GM19324 (cell line): ENCODE data around the gene CFAP221.
"Not testable (repeated sequence)": the region's sequence is repeated elsewhere in the genome, so short reads cannot be mapped to it uniquely, and the experiment has no call there.

ENCODE experiments used
- ATAC-seq: cut with Tn5 transposase; IDR thresholded peaks from one replicate; pipeline ENCODE4 v1.9.1; 2021; ENCODE audit warnings: mild to moderate bottlenecking, moderate library complexity; ENCODE audit not compliant: unreplicated experiment, low FRiP score

CFAP221 gene

GRCh38 chr2:119583291-119583690 is 39.0 kb downstream of the CFAP221 start:
- no peak for ATAC-seq

- ATAC-seq: no peak
Observed at GRCh38 chr2:119584469-119584868, 40.2 kb downstream of the CFAP221 start.

- no peak for ATAC-seq
Observed at GRCh38 chr2:119586085-119586484, 41.8 kb downstream of the CFAP221 start.

GRCh38 chr2:119590873-119591272 is 46.6 kb downstream of the CFAP221 start:
- no peak for ATAC-seq

- ATAC-seq: no peak
Observed at GRCh38 chr2:119591523-119591922, 47.3 kb downstream of the CFAP221 start.

- ATAC-seq: no peak
Observed at GRCh38 chr2:119592436-119592835, 48.2 kb downstream of the CFAP221 start.

- ATAC-seq: no peak
Observed at GRCh38 chr2:119596638-119597037, 52.4 kb downstream of the CFAP221 start.

GRCh38 chr2:119598596-119599263 is 54.5 kb downstream of the CFAP221 start:
- ATAC-seq: no peak

GRCh38 chr2:119599384-119599783 is 55.1 kb downstream of the CFAP221 start:
- no peak for ATAC-seq

- no peak for ATAC-seq
Observed at GRCh38 chr2:119605096-119605495, 60.8 kb downstream of the CFAP221 start.

GRCh38 chr2:119606674-119607073 is 62.4 kb downstream of the CFAP221 start:
- no peak for ATAC-seq

GRCh38 chr2:119608553-119608952 is 64.3 kb downstream of the CFAP221 start:
- no peak for ATAC-seq

- no peak for ATAC-seq
Observed at GRCh38 chr2:119609337-119609736, 65.1 kb downstream of the CFAP221 start.

- ATAC-seq: not testable (repeated sequence)
Observed at GRCh38 chr2:119614140-119614539, 69.9 kb downstream of the CFAP221 start.

- no peak for ATAC-seq
Observed at GRCh38 chr2:119616421-119616820, 72.2 kb downstream of the CFAP221 start.

- ATAC-seq: no peak
Observed at GRCh38 chr2:119617455-119617854, 73.2 kb downstream of the CFAP221 start.

- ATAC-seq: not testable (repeated sequence)
Observed at GRCh38 chr2:119618725-119619124, 74.5 kb downstream of the CFAP221 start.

- no peak for ATAC-seq
Observed at GRCh38 chr2:119625226-119625625, 81.0 kb downstream of the CFAP221 start.

- no peak for ATAC-seq
Observed at GRCh38 chr2:119629323-119629825, 85.1 kb downstream of the CFAP221 start.

GRCh38 chr2:119630121-119630520 is 85.9 kb downstream of the CFAP221 start:
- ATAC-seq: no peak

GRCh38 chr2:119637371-119637770 is 93.1 kb downstream of the CFAP221 start:
- ATAC-seq: no peak

- ATAC-seq: no peak
Observed at GRCh38 chr2:119638246-119638645, 94.0 kb downstream of the CFAP221 start.
